OCI-LY3 (cell line): ENCODE results near the gene BCKDHA.

Source experiments
- EZH2phosphoT487 ChIP-seq: fragments of 200-600 bp; shearing (Covaris generic); IDR thresholded peaks from 2 replicates; pipeline ENCODE4 v1.6.1; 2018; ENCODE audit warnings: antibody characterized with exemption, mixed run types, low read depth
- TF ChIP-seq, protein P1 (sequence below): fragments of 200-600, 300-600 bp; sonication (generic); IDR thresholded peaks from 2 replicates; pipeline ENCODE4 v1.5.1; 2014; ENCODE audit warnings: antibody characterized with exemption, low read length, low read depth

DNA sequence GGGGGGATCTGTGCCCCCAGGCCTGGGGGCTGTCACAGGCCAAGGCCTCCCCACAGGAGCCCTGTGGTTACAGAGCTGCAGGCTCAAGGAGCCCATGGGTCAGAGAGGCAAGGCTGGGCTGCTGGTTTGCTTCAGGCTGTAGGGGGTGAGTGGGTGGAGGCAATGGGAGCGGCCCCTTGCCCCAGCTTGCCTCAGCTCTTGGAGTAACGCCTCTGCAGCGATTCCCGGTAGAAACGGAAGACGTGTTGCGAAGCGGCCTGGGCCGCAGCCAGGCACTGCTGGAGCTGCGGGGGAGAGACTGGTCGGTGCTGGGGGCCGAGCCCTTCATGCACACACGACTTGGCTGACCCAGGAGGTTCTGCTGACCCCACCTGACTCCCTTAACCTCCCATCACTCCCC lies 11.2 kb upstream of the BCKDHA start:
- TF ChIP-seq, protein P1, sequence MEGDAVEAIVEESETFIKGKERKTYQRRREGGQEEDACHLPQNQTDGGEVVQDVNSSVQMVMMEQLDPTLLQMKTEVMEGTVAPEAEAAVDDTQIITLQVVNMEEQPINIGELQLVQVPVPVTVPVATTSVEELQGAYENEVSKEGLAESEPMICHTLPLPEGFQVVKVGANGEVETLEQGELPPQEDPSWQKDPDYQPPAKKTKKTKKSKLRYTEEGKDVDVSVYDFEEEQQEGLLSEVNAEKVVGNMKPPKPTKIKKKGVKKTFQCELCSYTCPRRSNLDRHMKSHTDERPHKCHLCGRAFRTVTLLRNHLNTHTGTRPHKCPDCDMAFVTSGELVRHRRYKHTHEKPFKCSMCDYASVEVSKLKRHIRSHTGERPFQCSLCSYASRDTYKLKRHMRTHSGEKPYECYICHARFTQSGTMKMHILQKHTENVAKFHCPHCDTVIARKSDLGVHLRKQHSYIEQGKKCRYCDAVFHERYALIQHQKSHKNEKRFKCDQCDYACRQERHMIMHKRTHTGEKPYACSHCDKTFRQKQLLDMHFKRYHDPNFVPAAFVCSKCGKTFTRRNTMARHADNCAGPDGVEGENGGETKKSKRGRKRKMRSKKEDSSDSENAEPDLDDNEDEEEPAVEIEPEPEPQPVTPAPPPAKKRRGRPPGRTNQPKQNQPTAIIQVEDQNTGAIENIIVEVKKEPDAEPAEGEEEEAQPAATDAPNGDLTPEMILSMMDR = no peak
- no peak for TF ChIP-seq EZH2phosphoT487
